H9 (cell line): Measurements from ENCODE around the gene QSOX1. TPM values are rescaled to one million over a fixed set of nuclear protein-coding genes. Genes with fewer than 3 reads are reported as not detected.

Experiments used
- DNase-seq: peaks from one replicate; pipeline ENCODE4 v3.0.0-alpha.2; 2017
- H2AFZ ChIP-seq: one replicate; pipeline ENCODE4 v1.6.1; 2013; ENCODE audit warnings: mild to moderate bottlenecking, low read length, control low read depth, moderate library complexity
- H2AK5ac ChIP-seq: 2 replicates; pipeline ENCODE4 v1.6.1; 2013; ENCODE audit warnings: low read length, control low read depth, mixed read lengths; ENCODE audit not compliant: insufficient read length
- H2BK120ac ChIP-seq: one replicate; pipeline ENCODE4 v1.6.1; 2013; ENCODE audit warnings: low read depth, mild to moderate bottlenecking, low read length, control low read depth, inconsistent platforms; ENCODE audit not compliant: poor library complexity, severe bottlenecking
- H2BK12ac ChIP-seq: 2 replicates; pipeline ENCODE4 v1.6.1; 2013; ENCODE audit warnings: low read length, control low read depth, mixed read lengths, low read depth; ENCODE audit not compliant: insufficient read length
- H2BK15ac ChIP-seq: 2 replicates; pipeline ENCODE4 v1.6.1; 2013; ENCODE audit warnings: low read depth, low read length, control low read depth
- H2BK20ac ChIP-seq: one replicate; pipeline ENCODE4 v1.6.1; 2013; ENCODE audit warnings: low read depth, mild to moderate bottlenecking, low read length, control low read depth, inconsistent platforms; ENCODE audit not compliant: poor library complexity, severe bottlenecking
- H2BK5ac ChIP-seq: 2 replicates; pipeline ENCODE4 v1.6.1; 2013; ENCODE audit warnings: low read length, control low read depth, mixed read lengths; ENCODE audit not compliant: insufficient read length
- H3K14ac ChIP-seq: 2 replicates; pipeline ENCODE4 v1.6.1; 2013; ENCODE audit warnings: low read length, control low read depth; ENCODE audit not compliant: insufficient read depth
- H3K18ac ChIP-seq: 2 replicates; pipeline ENCODE4 v1.6.1; 2013; ENCODE audit warnings: low read depth, mild to moderate bottlenecking, mixed read lengths, low read length, control low read depth; ENCODE audit not compliant: insufficient read length
- H3K23ac ChIP-seq: 2 replicates; pipeline ENCODE4 v1.6.1; 2013; ENCODE audit warnings: low read length, control low read depth, mixed read lengths, low read depth; ENCODE audit not compliant: insufficient read length
- H3K23me2 ChIP-seq: 2 replicates; pipeline ENCODE4 v1.6.1; 2013; ENCODE audit warnings: low read depth, mild to moderate bottlenecking, mixed read lengths, low read length, control low read depth; ENCODE audit not compliant: insufficient read length, poor library complexity, severe bottlenecking
- H3K27ac ChIP-seq: 2 replicates; pipeline ENCODE4 v1.5.1; 2013; ENCODE audit warnings: low read length, control low read depth, mixed read lengths, low read depth; ENCODE audit not compliant: insufficient read length
- H3K27me3 ChIP-seq: 2 replicates; pipeline ENCODE4 v1.6.1; 2013; ENCODE audit warnings: low read length, control low read depth, inconsistent platforms; ENCODE audit not compliant: insufficient read depth
- H3K4ac ChIP-seq: 2 replicates; pipeline ENCODE4 v1.6.1; 2013; ENCODE audit warnings: low read depth, mild to moderate bottlenecking, control low read depth, inconsistent platforms, low read length, moderate library complexity
- H3K4me1 ChIP-seq: 2 replicates; pipeline ENCODE4 v1.6.1; 2013; ENCODE audit warnings: low read length, control low read depth, inconsistent platforms; ENCODE audit not compliant: insufficient read depth
- H3K4me2 ChIP-seq: 2 replicates; pipeline ENCODE4 v1.6.1; 2013; ENCODE audit warnings: low read length, control low read depth, mixed read lengths; ENCODE audit not compliant: insufficient read length, insufficient read depth
- H3K56ac ChIP-seq: 2 replicates; pipeline ENCODE4 v1.6.1; 2013; ENCODE audit warnings: low read depth, mild to moderate bottlenecking, mixed read lengths, low read length, control low read depth; ENCODE audit not compliant: insufficient read length
- H3K79me1 ChIP-seq: 2 replicates; pipeline ENCODE4 v1.6.1; 2013; ENCODE audit warnings: low read depth, mild to moderate bottlenecking, moderate library complexity, low read length, control low read depth, inconsistent platforms; ENCODE audit not compliant: insufficient read depth, poor library complexity, severe bottlenecking
- H3K79me2 ChIP-seq: 2 replicates; pipeline ENCODE4 v1.6.1; 2013; ENCODE audit warnings: low read length, control low read depth, inconsistent platforms; ENCODE audit not compliant: insufficient read depth
- H3K9ac ChIP-seq: 2 replicates; pipeline ENCODE4 v1.6.1; 2013; ENCODE audit warnings: low read length, control low read depth, mixed read lengths; ENCODE audit not compliant: insufficient read length; ENCODE audit errors: extremely low read depth
- H3K9me3 ChIP-seq: one replicate; pipeline ENCODE4 v1.6.1; 2013; ENCODE audit warnings: low read depth, low read length, inconsistent platforms; ENCODE audit not compliant: control insufficient read depth
- H3T11ph ChIP-seq: one replicate; pipeline ENCODE4 v1.6.1; 2013; ENCODE audit warnings: mild to moderate bottlenecking, low read length, control low read depth, inconsistent platforms
- H4K20me1 ChIP-seq: one replicate; pipeline ENCODE4 v1.6.1; 2013; ENCODE audit not compliant: control insufficient read depth, insufficient read length, insufficient read depth
- H4K5ac ChIP-seq: 2 replicates; pipeline ENCODE4 v1.6.1; 2013; ENCODE audit warnings: low read depth, mild to moderate bottlenecking, mixed read lengths, low read length, control low read depth; ENCODE audit not compliant: insufficient read length
- H4K8ac ChIP-seq: replicated peaks from 2 replicates; pipeline ENCODE4 v1.6.1; 2013; ENCODE audit warnings: low read length, control low read depth, mixed read lengths, low read depth; ENCODE audit not compliant: insufficient read length
- H4K91ac ChIP-seq: 2 replicates; pipeline ENCODE4 v1.6.1; 2013; ENCODE audit warnings: low read depth, mild to moderate bottlenecking, moderate library complexity, mixed read lengths, low read length, control low read depth; ENCODE audit not compliant: insufficient read length
- H3K27ac Mint-ChIP-seq, 3 experiments: 2 replicates in 2 of 3; 3 replicates in 1 of 3; pipeline ENCODE4 v1.8.0; 2020 to 2021; ENCODE audit warnings: mixed read lengths in 3 of 3, mild to moderate bottlenecking in 1 of 3, moderate library complexity in 1 of 3
- H3K27me3 Mint-ChIP-seq: 2 replicates; pipeline ENCODE4 v1.8.0; 2021; ENCODE audit warnings: low read depth, mild to moderate bottlenecking, moderate library complexity, mixed read lengths
- H3K36me3 Mint-ChIP-seq, 3 experiments: 2 replicates in 2 of 3; 3 replicates in 1 of 3; pipeline ENCODE4 v1.8.0; 2020 to 2021; ENCODE audit warnings: low read depth in 3 of 3, mixed read lengths in 3 of 3; ENCODE audit not compliant: insufficient read depth in 1 of 3
- H3K4me1 Mint-ChIP-seq, 2 experiments: 2 replicates each; pipeline ENCODE4 v1.8.0; 2020; ENCODE audit warnings: mixed read lengths in 2 of 2
- H3K4me3 Mint-ChIP-seq, 2 experiments: 2 replicates in 1 of 2; 3 replicates in 1 of 2; pipeline ENCODE4 v1.8.0; 2020 to 2021; ENCODE audit warnings: mild to moderate bottlenecking in 2 of 2, mixed read lengths in 2 of 2, moderate library complexity in 1 of 2
- H3K9me3 Mint-ChIP-seq, 2 experiments: 2 replicates in 1 of 2; 3 replicates in 1 of 2; pipeline ENCODE4 v1.8.0; 2020; ENCODE audit warnings: mild to moderate bottlenecking in 2 of 2, mixed read lengths in 2 of 2, moderate library complexity in 1 of 2
- WGBS: extraction: QIAGEN DNeasy Blood & Tissue Kit; methylation state at CpG from one replicate; pipeline ENCODE4 v1.1.7; 2013; ENCODE audit warnings: missing lambda C conversion rate, low lambda C conversion rate, mixed read lengths; ENCODE audit not compliant: insufficient read length; ENCODE audit errors: extremely low coverage; 5-methylcytosine and 5-hydroxymethylcytosine counted together
- total RNA-seq: library from RNA; stranded (reverse); gene quantifications from 2 replicates; pipeline ENCODE4 v1.2.1, GENCODE V29; 2021
- TF ChIP-seq, protein P1 (sequence below): fragments of 200-600 bp; sonication (generic); conservative IDR thresholded peaks from 3 replicates; pipeline ENCODE4 v1.8.0; 2021; ENCODE audit warnings: antibody characterized with exemption, mild to moderate bottlenecking

The QSOX1 gene
- total RNA-seq, 1 experiment from 2014 or later: 79.2 TPM

DNA sequence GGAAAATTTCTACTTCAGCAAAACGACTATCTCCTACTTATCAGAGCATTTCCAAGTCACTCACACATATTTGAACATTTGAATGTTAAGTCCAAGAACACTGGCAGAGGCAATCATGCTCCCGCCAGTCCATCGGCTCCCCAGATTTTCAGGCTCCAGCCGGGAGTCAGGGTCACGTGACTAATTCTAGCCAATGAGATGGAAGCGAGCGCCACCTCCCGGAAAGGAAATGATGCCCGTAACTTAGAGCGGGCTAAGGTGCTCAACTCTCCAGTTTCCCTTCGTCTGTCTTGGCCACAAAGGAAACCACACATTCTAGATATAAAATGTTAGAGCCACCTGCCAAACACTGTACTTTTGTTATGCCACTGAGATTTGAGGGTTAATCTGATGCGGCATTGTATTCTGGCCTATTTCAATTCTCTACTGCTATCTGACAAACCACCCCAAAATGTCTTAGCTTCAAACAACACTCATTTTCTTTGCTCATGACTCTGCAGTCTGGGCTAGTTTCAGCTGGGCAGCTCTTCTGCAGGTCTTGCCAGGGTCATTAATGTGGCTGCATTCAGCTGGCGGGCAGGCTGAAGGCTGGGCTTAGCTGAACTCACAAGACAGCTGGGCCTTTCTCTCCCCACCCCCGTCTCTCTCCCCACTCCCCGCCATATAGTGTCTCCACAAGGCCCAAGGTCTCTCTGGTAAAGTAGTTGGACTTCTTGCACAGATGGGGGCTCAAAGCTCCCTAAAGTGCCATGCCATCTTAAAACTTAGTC is 58.9 kb downstream of the QSOX1 start:
- Histone ChIP-seq H3K79me1 (no peaks in the 10 kb centered on the region), H2BK5ac (no peak overlapping the region), H2BK20ac (no peak overlapping the region), H3T11ph (no peak overlapping the region), H4K8ac (no peak overlapping the region), H3K27me3 (no peaks in the 10 kb centered on the region), H3K18ac (no peak overlapping the region), H3K79me2 (no peaks in the 10 kb centered on the region), H3K14ac (no peak overlapping the region; the same call in 1 of the 2 replicates), H4K20me1 (no peaks in the 10 kb centered on the region), H2AFZ (peak overlapping the region; percentile 86), H3K4ac (no peak overlapping the region), H4K91ac (no peak overlapping the region), H2BK15ac (no peak overlapping the region), H3K4me2 (no peak overlapping the region), H2BK12ac (no peak overlapping the region), H3K4me1 (no peaks in the 10 kb centered on the region), H3K56ac (no peak overlapping the region), H3K23me2 (no peaks in the 10 kb centered on the region), H3K9ac (no peak overlapping the region), H3K27ac (no peak overlapping the region), H3K9me3 (no peaks in the 10 kb centered on the region), H2BK120ac (no peak overlapping the region), H4K5ac (no peak overlapping the region), H3K23ac (no peak overlapping the region), H2AK5ac (no peak overlapping the region)
- no CpG with 5 or more reads among the region's 15 CpGs for WGBS
- TF ChIP-seq, protein P1, sequence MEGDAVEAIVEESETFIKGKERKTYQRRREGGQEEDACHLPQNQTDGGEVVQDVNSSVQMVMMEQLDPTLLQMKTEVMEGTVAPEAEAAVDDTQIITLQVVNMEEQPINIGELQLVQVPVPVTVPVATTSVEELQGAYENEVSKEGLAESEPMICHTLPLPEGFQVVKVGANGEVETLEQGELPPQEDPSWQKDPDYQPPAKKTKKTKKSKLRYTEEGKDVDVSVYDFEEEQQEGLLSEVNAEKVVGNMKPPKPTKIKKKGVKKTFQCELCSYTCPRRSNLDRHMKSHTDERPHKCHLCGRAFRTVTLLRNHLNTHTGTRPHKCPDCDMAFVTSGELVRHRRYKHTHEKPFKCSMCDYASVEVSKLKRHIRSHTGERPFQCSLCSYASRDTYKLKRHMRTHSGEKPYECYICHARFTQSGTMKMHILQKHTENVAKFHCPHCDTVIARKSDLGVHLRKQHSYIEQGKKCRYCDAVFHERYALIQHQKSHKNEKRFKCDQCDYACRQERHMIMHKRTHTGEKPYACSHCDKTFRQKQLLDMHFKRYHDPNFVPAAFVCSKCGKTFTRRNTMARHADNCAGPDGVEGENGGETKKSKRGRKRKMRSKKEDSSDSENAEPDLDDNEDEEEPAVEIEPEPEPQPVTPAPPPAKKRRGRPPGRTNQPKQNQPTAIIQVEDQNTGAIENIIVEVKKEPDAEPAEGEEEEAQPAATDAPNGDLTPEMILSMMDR: 0 out of 3 replicates have a peak, but pooled peaks have one; percentile 25
- peaks cover 0 to 2% (median 0%) of the 10 kb centered on the region in 3 experiments; a peak in 2 of 7 replicates for H3K36me3 Mint-ChIP-seq
- H3K27ac Mint-ChIP-seq: 0 out of 7 replicates have a peak overlapping the region, but pooled peaks of 1 of the 3 experiments have one; percentile 83
- H3K4me3 Mint-ChIP-seq: no peak overlapping the region; a peak in 1 of 5 replicates
- peaks cover 17% of the 10 kb centered on the region for H3K27me3 Mint-ChIP-seq
- no peaks in the 10 kb centered on the region for H3K9me3 Mint-ChIP-seq
- peak; percentile 69 for DNase-seq
- peaks cover 8% of the 10 kb centered on the region in 2 experiments for H3K4me1 Mint-ChIP-seq
